Measurements from ENCODE around the gene PDGFC.

DNA sequence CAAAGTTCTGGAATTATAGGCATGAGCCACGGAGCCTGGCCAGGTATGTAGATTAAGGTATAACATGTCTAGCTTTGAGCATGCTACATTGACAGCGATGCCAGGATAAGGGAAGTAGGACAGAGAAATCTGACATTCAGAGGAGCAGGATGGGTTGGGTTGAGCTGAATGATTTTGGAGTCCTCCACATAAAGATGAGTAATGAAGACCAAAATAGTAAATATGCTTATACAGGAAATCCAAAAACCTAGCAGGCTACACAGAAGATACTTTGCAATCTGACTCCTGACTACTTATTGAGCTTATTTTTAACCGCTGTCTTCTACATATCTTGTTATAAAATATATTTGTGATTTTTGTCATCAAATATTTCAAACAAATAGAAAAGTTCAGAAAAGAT is 69.7 kb downstream of the PDGFC start:
- TF ChIP-seq CTCF (conservative IDR thresholded peaks at IDR 0.05; ENCODE audit: low read length) = no peak
- no peak for TF ChIP-seq EZH2phosphoT487 (IDR thresholded peaks at IDR 0.05; ENCODE audit: borderline replicate concordance, low read depth, low read length)

All from OCI-LY7 (cell line).